GM21423 (cell line): ENCODE results near the gene PLXNB2.

Experiments used
- ATAC-seq: cut with Tn5 transposase; IDR thresholded peaks from one replicate; pipeline ENCODE4 v1.9.1; 2021; ENCODE audit warnings: mild to moderate bottlenecking, moderate library complexity; ENCODE audit not compliant: unreplicated experiment

Gene PLXNB2

GRCh38 chr22:50298937-50299784, 8.3 kb downstream of the PLXNB2 start:
- ATAC-seq, result no peak

DNA sequence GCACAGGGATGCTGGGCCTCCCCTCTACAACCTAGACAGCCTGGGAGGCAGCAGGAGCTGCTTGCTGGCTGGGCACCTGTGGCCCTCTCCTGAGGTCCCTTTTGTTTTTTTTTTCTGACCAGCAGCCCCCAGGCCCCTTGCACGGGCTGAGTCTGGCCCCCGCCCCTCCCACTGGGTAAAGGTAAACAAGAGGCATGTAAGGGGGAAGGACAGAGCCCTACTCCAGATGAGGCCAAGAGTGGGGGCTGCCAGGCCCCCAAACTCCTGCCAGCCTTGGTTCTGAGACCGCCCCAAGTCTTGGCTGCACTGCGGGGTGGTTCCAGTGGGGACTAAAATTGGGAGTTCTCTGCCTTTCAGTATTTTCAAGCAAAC, 9.2 kb downstream of the PLXNB2 start:
- no peak for ATAC-seq

GRCh38 chr22:50297510-50298265, 9.8 kb downstream of the PLXNB2 start:
- no peak for ATAC-seq

GRCh38 chr22:50296658-50297490, 10.6 kb downstream of the PLXNB2 start:
- no peak for ATAC-seq

DNA sequence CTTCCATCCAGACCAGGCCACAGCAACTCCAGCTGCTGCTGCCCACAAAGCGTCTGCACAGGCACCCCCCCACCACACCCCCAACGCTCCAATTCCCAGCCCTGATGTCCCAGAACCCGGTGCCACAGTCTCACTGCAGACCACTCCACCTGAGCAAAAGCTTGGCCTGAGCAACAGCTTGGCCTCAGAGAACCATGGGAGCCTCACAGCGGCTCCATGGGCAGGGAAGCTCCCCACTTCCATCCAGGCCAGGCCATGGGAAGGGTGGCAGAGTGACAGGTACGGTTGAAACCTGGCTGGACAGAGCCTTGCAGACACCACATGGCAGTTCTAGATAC, 13.2 kb downstream of the PLXNB2 start:
- ATAC-seq, result no peak

- no peak for ATAC-seq
These were observed 13.8 kb downstream of the PLXNB2 start for GRCh38 chr22:50293441-50294318.

- no peak for ATAC-seq
These were observed 14.6 kb downstream of the PLXNB2 start for GRCh38 chr22:50292643-50293440.

DNA sequence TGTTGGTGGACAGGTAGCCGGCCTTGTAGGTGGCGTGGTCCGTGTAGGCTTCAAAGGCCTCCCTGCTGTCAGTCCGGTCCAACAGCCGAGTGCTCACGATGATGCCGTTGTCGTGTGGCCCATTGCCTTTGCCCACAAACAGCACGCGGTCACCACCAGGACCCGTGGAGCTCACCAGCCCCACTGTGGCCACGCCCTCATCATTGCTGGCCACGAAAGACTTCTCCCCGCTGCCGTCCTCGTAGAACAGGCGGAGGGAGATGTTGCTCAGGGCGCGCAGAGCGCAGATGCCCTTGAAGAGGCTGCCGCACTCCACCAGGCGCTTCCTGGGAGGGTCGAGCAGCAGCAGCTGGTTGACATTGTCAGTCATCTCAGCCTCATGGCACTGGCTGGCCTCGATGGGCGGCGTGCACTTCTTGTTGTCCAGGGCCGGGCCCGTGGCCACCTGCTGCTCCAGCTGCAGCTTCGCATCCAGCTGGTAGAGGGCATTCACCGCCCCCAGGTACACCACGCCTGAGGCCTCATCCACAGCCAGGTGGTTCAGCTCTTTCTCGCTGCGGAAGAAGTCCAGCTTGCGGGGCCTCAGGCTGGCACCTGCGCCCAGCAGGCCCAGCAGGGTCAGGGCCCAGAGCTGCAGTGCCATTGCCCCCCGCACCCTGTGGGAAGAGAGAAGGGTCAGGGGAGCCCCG, 17.4 kb downstream of the PLXNB2 start:
- ATAC-seq, result no peak

DNA sequence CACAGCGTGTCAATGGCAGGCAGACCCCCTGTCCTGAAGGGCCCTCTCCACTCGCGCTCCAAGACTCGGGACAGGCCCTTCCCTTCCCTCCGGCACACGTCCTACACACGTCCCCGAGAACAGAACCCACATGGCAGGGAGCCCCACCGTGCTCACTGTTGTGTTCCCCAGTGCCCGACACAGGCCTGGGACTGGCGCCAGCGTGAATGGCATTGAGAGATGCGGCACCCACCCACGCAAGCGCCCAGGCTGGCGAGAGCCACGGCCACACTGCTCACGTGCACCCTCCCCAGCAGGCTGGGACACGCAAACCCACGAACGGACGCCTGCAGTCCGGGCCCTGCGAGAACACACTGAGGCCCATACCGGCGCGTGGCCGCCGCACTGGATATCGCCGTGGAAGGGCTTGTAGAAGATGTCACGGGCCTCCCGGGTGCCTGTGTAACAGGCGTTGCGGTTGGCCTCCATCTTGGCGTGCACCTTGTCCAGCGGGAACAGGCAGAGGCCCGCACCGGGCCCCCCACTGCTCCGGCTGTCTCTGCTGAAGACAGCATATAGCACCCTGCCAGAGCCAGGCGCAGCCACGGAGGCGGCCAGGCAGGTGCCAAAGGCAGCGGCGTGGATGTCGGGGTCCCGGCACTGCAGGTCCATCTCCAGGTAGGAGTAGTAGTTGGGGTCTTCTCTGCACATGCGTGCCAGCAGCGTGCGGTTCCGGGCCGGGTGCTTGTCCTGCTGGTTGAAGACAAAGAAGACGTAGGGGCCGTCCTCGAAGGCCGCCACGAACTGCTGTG, 18.1 kb downstream of the PLXNB2 start:
- no peak for ATAC-seq

DNA sequence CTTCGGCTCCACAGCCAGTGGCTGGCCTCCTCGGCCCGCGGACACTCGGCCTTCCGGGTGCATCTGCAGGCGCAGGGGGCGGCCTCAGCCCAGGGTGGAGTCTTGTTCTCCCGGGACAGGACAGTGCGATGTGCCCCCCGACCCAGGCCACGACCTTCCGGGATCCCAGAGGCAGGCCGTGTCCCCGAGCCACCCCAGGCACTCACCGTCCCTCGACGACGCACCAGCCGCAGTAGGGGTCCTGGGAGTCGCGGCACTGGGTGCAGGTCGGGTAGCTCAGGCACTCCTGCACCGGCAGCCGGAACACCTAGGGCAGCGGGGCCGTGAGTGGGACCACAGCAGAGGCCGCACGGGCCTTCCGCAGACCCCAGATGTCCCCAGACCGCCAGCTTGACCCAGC, 19.7 kb downstream of the PLXNB2 start:
- ATAC-seq, result no peak

DNA sequence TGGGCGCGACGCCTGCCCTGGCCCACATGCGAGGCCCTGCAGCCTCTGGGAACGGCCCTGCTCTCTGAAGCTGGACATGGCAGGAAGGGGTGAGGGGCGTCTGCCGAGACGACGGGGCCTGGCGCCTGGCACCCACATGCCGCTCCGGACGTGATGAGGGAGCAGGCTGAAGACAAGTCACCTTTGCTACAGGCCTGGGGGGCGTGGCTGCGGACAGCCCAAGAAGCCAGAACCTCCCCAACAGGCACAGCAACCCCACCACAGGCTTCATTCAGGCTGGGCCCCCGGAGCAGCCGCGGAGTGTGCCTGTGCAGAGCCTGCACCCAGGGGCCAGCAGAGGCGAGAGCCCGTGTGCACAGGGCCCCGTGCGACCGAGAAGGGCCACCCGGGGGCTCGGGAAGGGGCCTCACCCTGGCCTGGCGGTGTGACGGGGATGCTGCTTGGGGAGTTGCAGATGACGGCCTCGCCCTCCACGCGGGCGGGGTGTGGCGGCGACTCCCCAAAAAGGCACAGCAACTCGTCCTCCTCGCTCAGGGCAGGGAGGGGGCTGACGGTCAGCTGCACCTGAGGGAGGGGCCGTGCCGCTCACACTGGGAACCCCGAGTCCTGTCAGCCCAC, 20.6 kb downstream of the PLXNB2 start:
- no peak for ATAC-seq

DNA sequence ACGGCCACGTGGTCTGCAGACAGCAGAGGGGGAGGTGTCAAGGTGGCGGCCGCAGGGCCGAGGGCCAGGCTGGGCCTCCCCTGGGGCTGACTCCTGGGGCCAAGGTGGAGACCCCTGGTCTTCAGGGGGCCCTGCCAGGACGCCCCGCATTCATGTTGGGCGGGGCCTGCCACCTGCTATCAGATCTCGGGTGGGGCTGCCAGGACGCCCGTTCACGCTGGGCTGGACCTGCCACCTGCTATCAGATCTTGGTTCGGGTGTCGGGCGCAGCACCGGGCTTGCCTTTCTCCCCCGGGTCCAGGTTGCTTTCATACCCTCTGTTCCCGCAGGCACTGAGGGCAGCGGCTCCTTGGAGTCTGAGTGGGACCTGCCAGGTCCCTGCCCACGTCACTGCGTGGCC, 21.2 kb downstream of the PLXNB2 start:
- ATAC-seq, result no peak

GRCh38 chr22:50285568-50286229, 21.7 kb downstream of the PLXNB2 start:
- ATAC-seq, result no peak

GRCh38 chr22:50284479-50284878, 23.0 kb downstream of the PLXNB2 start:
- ATAC-seq, result no peak

DNA sequence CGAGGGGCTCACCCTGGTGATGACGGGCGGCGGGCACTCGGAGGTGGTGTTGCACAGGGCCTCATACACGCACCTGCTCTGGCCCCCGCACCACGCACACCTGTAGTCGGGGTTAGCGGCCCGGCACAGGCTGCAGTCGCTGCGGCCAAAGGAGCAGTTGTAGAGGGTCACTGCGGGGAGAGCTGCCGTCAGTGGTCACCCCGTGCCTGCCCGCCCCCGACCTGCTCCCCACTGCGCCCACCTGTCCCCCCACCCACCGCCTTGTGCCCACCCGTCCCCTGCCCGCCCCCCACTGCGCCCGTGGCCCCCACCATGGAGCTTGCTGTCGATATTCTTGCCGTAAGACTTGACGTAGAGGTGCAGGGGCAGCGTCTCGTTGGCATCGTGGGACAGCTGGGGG, 23.6 kb downstream of the PLXNB2 start:
- no peak for ATAC-seq

GRCh38 chr22:50282361-50283155, 24.9 kb downstream of the PLXNB2 start:
- no peak for ATAC-seq

DNA sequence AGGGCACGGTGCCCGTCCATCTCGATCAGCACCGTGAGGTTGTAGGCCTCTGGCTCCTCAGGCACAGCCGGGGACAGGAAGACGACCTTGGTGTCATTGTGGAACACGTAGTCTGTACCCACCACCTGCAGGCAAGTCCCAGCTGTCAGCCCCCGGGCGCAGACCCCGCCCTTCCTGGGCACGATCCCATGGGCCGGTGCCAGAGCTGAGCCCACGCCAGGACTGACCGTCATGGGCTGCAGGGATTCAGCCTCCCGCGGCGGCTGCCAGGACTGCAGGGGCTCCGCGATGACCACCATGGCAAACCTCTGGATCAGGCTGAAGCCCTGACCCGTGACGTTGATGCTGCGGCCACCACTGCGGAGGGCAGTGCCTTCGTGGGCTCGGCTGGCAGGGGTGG, 25.5 kb downstream of the PLXNB2 start:
- ATAC-seq, result no peak
